GM12864 (cell line): Measurements from ENCODE around the gene GLP1R.

Experiments used
- DNase-seq: peaks from one replicate; pipeline ENCODE4 v3.0.0-alpha.2; 2011; ENCODE audit warnings: low read depth
- H3K4me3 ChIP-seq: 2 replicates; pipeline ENCODE4 v1.5.1; 2011; ENCODE audit warnings: mild to moderate bottlenecking, low read depth, low read length, control low read depth
- TF ChIP-seq, protein P1 (sequence below): IDR thresholded peaks from 2 replicates; pipeline ENCODE4 v1.5.1; 2011; ENCODE audit warnings: low read depth, mild to moderate bottlenecking, moderate library complexity, low read length, control low read depth, inconsistent platforms; ENCODE audit errors: missing control alignments

Gene GLP1R

DNA sequence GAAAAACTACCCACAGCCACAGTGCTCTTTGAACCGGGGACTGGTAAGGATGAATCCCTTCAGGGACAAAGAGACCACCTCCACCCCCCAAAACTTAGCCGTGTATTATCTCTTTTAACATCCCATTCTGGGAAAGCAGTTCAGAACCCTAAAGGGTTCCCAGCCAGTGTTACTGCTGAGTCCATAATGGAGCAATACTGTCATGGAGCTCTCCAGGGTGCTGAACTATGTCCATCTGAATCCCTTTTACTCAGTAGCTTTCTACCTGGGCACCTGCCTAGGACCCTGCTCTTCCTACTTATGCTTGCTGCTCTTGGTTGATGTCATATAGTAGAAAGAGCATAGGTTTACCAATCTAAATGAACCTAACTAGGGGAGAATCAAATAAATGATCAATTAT, 88.7 kb downstream of the GLP1R start:
- DNase-seq: no peak
- no peak overlapping the region for H3K4me3 ChIP-seq
- TF ChIP-seq, protein P1, sequence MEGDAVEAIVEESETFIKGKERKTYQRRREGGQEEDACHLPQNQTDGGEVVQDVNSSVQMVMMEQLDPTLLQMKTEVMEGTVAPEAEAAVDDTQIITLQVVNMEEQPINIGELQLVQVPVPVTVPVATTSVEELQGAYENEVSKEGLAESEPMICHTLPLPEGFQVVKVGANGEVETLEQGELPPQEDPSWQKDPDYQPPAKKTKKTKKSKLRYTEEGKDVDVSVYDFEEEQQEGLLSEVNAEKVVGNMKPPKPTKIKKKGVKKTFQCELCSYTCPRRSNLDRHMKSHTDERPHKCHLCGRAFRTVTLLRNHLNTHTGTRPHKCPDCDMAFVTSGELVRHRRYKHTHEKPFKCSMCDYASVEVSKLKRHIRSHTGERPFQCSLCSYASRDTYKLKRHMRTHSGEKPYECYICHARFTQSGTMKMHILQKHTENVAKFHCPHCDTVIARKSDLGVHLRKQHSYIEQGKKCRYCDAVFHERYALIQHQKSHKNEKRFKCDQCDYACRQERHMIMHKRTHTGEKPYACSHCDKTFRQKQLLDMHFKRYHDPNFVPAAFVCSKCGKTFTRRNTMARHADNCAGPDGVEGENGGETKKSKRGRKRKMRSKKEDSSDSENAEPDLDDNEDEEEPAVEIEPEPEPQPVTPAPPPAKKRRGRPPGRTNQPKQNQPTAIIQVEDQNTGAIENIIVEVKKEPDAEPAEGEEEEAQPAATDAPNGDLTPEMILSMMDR: no peak
